Measurements from ENCODE around the gene KLHL20. TPM values are rescaled to one million over a fixed set of nuclear protein-coding genes. Genes with fewer than 3 reads are reported as not detected.

KLHL20 gene
- total and polyA plus RNA-seq, 2 experiments from 2014 or later: 12.3 to 14.5 TPM

DNA sequence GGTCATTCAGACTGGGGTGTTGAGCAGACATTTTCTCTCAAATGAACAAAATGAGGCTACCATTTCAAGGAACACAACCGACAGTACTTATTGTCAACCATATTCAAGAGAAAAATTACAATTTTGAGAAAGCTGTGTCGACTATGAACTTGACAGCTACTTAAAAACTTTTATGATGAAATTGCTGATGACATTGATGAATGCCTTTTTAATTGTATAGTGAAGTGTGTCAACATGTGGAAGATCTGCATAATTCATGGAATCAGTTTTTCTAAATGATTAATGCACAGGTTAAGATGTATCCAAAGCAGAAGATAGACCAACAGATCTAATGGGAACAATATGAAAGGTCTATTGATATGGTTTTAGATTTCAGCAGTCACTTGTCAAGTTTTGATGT lies 75.1 kb downstream of the KLHL20 start (continued):
- TF ChIP-seq ZNF462 (CRISPR knock-in tag; IDR thresholded peaks at IDR 0.05) (no peak), ETS1 (IDR thresholded peaks at IDR 0.05) (no peak), CREB1 (CRISPR knock-in tag; IDR thresholded peaks at IDR 0.05; ENCODE audit: low read depth) (no peak), POLR2AphosphoS5 (IDR thresholded peaks at IDR 0.05; ENCODE audit: low read depth) (no peak), ZNF331 (CRISPR knock-in tag; IDR thresholded peaks at IDR 0.05; ENCODE audit: low read depth) (no peak), EZH2phosphoT487 (IDR thresholded peaks at IDR 0.05; ENCODE audit: unreplicated experiment) (no peak), CTCF (conservative IDR thresholded peaks at IDR 0.05; ENCODE audit: low read depth in 2 of 2) (no peak), NANOG (IDR thresholded peaks at IDR 0.05; ENCODE audit: borderline replicate concordance) (no peak)

All from GM23338 (cell line).